ENCODE results near the gene KDM4F. TPM values are rescaled to one million over a fixed set of nuclear protein-coding genes. Genes with fewer than 3 reads are reported as not detected.
"Not testable (repeated sequence)": the region's sequence is repeated elsewhere in the genome, so short reads cannot be mapped to it uniquely, and the experiment has no call there.

Gene KDM4F
- total and polyA plus RNA-seq, 11 donors: not detected

DNA sequence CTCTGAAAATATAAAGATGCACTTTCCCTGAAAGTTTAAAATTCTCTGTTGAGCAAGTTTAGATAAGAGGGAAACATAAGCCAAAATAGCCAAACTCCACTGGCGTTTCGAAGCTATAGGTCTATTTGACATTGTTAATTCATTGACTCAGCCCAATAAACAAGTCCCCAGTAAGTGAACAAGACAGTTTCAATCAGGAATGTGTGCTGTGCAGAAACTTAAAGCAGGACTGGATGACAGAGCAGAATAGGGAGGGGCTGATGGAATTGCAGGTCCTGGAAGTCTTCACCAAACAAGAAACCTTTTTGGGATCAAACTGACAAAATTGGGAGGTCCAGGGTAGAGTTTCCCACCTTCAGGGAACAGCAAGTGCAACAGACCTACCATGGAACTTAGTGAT, 33.1 kb upstream of the KDM4F start:
- 75 to 93% (median 83%) methylated on average over 2 of the region's 2 CpGs for WGBS, 4 donors
- Histone ChIP-seq H3K27ac (no peak overlapping the region), H3K4me1 (no peaks in the 10 kb centered on the region), H3K9me3 (no peaks in the 10 kb centered on the region), H3K27me3 (peaks cover 0 to 10% (median 0%) of the 10 kb centered on the region in 9 donors), H3K36me3 (no peaks in the 10 kb centered on the region), H3K4me3 (no peak overlapping the region)
- no peak for TF ChIP-seq POLR2A (IDR thresholded peaks at IDR 0.05)
- TF ChIP-seq, protein P1, sequence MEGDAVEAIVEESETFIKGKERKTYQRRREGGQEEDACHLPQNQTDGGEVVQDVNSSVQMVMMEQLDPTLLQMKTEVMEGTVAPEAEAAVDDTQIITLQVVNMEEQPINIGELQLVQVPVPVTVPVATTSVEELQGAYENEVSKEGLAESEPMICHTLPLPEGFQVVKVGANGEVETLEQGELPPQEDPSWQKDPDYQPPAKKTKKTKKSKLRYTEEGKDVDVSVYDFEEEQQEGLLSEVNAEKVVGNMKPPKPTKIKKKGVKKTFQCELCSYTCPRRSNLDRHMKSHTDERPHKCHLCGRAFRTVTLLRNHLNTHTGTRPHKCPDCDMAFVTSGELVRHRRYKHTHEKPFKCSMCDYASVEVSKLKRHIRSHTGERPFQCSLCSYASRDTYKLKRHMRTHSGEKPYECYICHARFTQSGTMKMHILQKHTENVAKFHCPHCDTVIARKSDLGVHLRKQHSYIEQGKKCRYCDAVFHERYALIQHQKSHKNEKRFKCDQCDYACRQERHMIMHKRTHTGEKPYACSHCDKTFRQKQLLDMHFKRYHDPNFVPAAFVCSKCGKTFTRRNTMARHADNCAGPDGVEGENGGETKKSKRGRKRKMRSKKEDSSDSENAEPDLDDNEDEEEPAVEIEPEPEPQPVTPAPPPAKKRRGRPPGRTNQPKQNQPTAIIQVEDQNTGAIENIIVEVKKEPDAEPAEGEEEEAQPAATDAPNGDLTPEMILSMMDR (IDR thresholded peaks at IDR 0.05): no peak
- ATAC-seq: no peak
- intact Hi-C loops (cut with DNase I): no loop called here
- DNase-seq: no peak

DNA sequence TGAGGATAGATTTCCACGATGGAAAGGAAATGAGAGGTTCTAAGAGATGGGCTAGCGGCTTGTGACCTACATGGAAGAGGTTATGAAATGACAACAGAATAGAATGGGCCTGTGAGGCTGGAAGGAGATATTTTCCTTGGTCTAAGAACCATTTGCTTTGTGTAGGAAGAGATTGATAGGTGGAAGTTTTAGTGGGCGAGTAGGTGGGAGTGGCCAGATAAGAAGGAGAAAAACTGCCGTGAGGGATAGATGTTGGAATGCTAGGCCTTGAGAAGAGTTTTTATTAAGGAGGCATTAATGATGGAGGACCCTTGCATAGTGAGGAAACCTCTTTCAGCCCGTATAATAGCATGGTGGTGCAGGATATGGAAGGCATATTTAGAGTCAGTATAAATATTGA, 27.8 kb upstream of the KDM4F start:
- DNase-seq; ATAC-seq; H3K9me3 ChIP-seq; intact Hi-C loops (cut with DNase I); H3K27me3 ChIP-seq; H3K36me3 ChIP-seq; H3K4me1 ChIP-seq; H3K27ac ChIP-seq; H3K4me3 ChIP-seq: not testable (repeated sequence)
- WGBS, 4 donors: 69 to 71% (median 70%) methylated on average over 5 of the region's 5 CpGs

DNA sequence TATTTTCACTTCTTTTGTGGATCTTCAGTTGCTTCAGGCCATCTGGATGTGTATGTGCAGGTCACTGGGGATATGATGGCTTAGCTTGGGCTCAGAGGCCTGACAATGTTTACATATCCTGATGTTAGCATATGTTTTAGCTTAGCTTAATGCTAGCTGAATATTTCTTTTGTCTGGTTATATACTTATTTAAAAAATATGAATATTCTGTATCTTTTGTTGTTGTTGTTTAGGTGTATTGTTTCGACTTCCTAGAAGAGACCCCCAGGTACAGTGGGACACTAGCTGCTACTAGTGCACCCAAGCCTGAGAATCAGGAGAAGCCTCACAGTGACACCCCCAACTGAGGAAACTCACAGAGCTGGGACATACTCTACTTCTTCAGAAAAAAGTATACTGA, 24.3 kb upstream of the KDM4F start, which contains the start of gene KDM4E:
TSS of gene KDM4E (plus strand) at position 301 of the 400 bp plus-strand sequence. CDS start 300 bp downstream, outside the sequence.
- no peaks in the 10 kb centered on the region for H3K27me3 ChIP-seq
- no peaks in the 10 kb centered on the region for H3K4me1 ChIP-seq
- no peak for ATAC-seq
- intact Hi-C loops (cut with DNase I): no loop called here
- H3K9me3 ChIP-seq: peaks cover 0 to 4% (median 0%) of the 10 kb centered on the region in 12 donors
- no peak for DNase-seq
- no peak within 1 kb of the TSS for H3K27ac ChIP-seq
- H3K36me3 ChIP-seq: no peaks in the 10 kb centered on the region
- TF ChIP-seq POLR2A (IDR thresholded peaks at IDR 0.05): no peak
- TF ChIP-seq, protein P1 (IDR thresholded peaks at IDR 0.05): no peak
- no peak within 1 kb of the TSS for H3K4me3 ChIP-seq
- WGBS, 4 donors: 84 to 97% (median 92%) methylated on average over 1 of the region's 1 CpG

DNA sequence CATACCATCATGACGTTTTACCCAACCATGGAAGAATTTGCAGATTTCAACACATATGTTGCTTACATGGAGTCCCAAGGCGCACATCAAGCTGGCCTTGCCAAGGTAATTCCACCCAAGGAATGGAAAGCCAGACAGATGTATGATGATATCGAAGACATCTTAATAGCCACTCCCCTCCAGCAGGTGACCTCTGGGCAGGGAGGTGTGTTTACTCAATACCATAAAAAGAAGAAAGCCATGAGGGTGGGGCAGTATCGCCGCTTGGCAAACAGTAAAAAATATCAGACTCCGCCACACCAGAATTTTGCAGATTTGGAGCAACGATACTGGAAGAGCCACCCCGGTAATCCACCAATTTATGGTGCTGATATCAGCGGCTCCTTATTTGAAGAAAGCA, 23.6 kb upstream of the KDM4F start:
- H3K9me3 ChIP-seq; H3K27ac ChIP-seq; H3K36me3 ChIP-seq; DNase-seq; H3K4me3 ChIP-seq; H3K4me1 ChIP-seq; H3K27me3 ChIP-seq; intact Hi-C loops (cut with DNase I); ATAC-seq: not testable (repeated sequence)
- 81 to 95% (median 92%) methylated on average over 8 to 9 of the region's 9 CpGs for WGBS, 4 donors

DNA sequence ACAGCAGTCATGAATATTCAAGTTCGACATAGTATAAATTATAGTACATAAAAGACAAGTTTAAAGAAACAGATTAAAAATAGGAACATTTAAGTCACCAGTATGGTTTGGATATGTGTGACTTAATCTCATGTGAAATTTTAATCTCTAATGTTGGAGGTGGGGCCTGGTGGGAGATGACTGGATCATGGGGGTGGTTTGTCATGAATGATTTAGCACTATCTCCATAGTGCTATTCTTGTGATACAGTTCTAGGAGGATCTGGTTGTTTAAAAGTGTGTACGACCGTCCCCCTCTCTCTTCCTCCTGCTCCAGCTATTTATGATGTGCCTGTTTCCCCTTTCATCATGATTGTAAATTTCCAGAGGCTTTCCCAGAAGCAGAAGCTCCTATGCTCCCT, 20.9 kb upstream of the KDM4F start:
- H3K4me3 ChIP-seq: no peak overlapping the region
- no peaks in the 10 kb centered on the region for H3K27me3 ChIP-seq
- intact Hi-C loops (cut with DNase I): no loop called here
- no peak overlapping the region for H3K27ac ChIP-seq
- no peak for DNase-seq
- ATAC-seq: no peak
- no peaks in the 10 kb centered on the region for H3K4me1 ChIP-seq
- peaks cover 0 to 5% (median 0%) of the 10 kb centered on the region in 12 donors for H3K9me3 ChIP-seq
- no peak for TF ChIP-seq POLR2A (IDR thresholded peaks at IDR 0.05)
- TF ChIP-seq, protein P1 (IDR thresholded peaks at IDR 0.05): no peak
- H3K36me3 ChIP-seq: no peaks in the 10 kb centered on the region
- WGBS, 4 donors: 76 to 85% (median 82%) methylated on average over 3 of the region's 3 CpGs
